Hematopoietic multipotent progenitor cell treated with erythropoietin and hydrocortisone succinate and interleukin-3 and kit ligand, for 15 days (in vitro differentiated cells): Measurements from ENCODE around the gene SCAMP4.

ENCODE experiments used
- DNase-seq: peaks from one replicate; pipeline ENCODE4 v3.0.0-alpha.2; 2015; ENCODE audit warnings: low spot score

SCAMP4 gene

GRCh38 chr19:1912760-1913505 is 7.7 kb downstream of the SCAMP4 start:
- DNase-seq = no peak

- no peak for DNase-seq
Measured at GRCh38 chr19:1913781-1914577, 8.8 kb downstream of the SCAMP4 start.

GRCh38 chr19:1914826-1915341 is 9.7 kb downstream of the SCAMP4 start:
- no peak for DNase-seq

GRCh38 chr19:1917146-1917545 is 11.9 kb downstream of the SCAMP4 start:
- no peak for DNase-seq

GRCh38 chr19:1917926-1918325 is 12.7 kb downstream of the SCAMP4 start:
- no peak for DNase-seq

- no peak for DNase-seq
Measured at GRCh38 chr19:1918975-1919374, 13.8 kb downstream of the SCAMP4 start.

GRCh38 chr19:1920644-1921043 is 15.4 kb downstream of the SCAMP4 start:
- DNase-seq = no peak

- no peak for DNase-seq
Measured at GRCh38 chr19:1921326-1921725, 16.1 kb downstream of the SCAMP4 start.

- no peak for DNase-seq
Measured at GRCh38 chr19:1921825-1922224, 16.6 kb downstream of the SCAMP4 start.

GRCh38 chr19:1922803-1923202 is 17.6 kb downstream of the SCAMP4 start:
- DNase-seq = no peak

GRCh38 chr19:1923319-1923718 is 18.1 kb downstream of the SCAMP4 start:
- no peak for DNase-seq

GRCh38 chr19:1924320-1924961 is 19.2 kb downstream of the SCAMP4 start:
- DNase-seq = no peak

GRCh38 chr19:1925544-1925943 is 20.3 kb downstream of the SCAMP4 start:
- no peak for DNase-seq

GRCh38 chr19:1929021-1929742 is 24.0 kb downstream of the SCAMP4 start:
- peak; percentile 80 for DNase-seq

GRCh38 chr19:1931445-1931844 is 26.2 kb downstream of the SCAMP4 start:
- DNase-seq = no peak

GRCh38 chr19:1932395-1932794 is 27.2 kb downstream of the SCAMP4 start:
- no peak for DNase-seq

- no peak for DNase-seq
Measured at GRCh38 chr19:1933244-1933643, 28.0 kb downstream of the SCAMP4 start.

- DNase-seq = no peak
Measured at GRCh38 chr19:1933942-1934341, 28.7 kb downstream of the SCAMP4 start.

- DNase-seq = no peak
Measured at GRCh38 chr19:1935484-1936208, 30.4 kb downstream of the SCAMP4 start.

- DNase-seq = no peak
Measured at GRCh38 chr19:1936430-1936829, 31.2 kb downstream of the SCAMP4 start.

- DNase-seq = no peak
Measured at GRCh38 chr19:1936916-1937610, 31.9 kb downstream of the SCAMP4 start.
